B cell (primary cell): ENCODE data around the gene EIF2S3B. TPM values are rescaled to one million over a fixed set of nuclear protein-coding genes. Genes with fewer than 3 reads are reported as not detected.

Experiments
- ATAC-seq: fragments of 200-7000 bp; cut with Tn5 transposase; one replicate; pipeline ENCODE4 v1.10.0; 2021; ENCODE audit warnings: low read depth, mild to moderate bottlenecking, moderate number of reproducible peaks, moderate library complexity
- CTCF ChIA-PET: fragments of 350-600 bp; sonication (Branson Sonifier 250); formaldehyde crosslinking; loops from one replicate; lab custom pipeline; 2021; ENCODE audit warnings: antibody characterized with exemption, inconsistent platforms; lab: Charles Lee
- POLR2A ChIA-PET: fragments of 350-600 bp; sonication (Branson Sonifier 250); formaldehyde crosslinking; loops from one replicate; lab custom pipeline; 2021; ENCODE audit warnings: antibody characterized with exemption; lab: Charles Lee
- DNase-seq: peaks from one replicate; pipeline ENCODE4 v3.0.0; 2013
- H2AFZ ChIP-seq: 2 replicates; pipeline ENCODE4 v1.6.1; 2012; ENCODE audit warnings: mild to moderate bottlenecking, low read depth, low read length; ENCODE audit not compliant: insufficient read depth, poor library complexity, severe bottlenecking
- H3K27ac ChIP-seq, 2 donors: 1 replicate in 1 of 2; 2 replicates in 1 of 2; pipeline ENCODE4 v1.5.1; 2012 to 2013; ENCODE audit warnings: low read length in 2 of 2, mild to moderate bottlenecking in 2 of 2, moderate library complexity in 1 of 2
- H3K27me3 ChIP-seq, 4 experiments: fragments of 200-600 bp in 1 of 4; sonication (generic) in 1 of 4; replicated peaks in 1 of 4; 1 replicate in 2 of 4; 2 replicates in 2 of 4; pipeline versions ENCODE4 v1.6.1 to v1.7.0; 2013 to 2016; ENCODE audit warnings: low read length in 3 of 4, mild to moderate bottlenecking in 2 of 4, mixed read lengths in 1 of 4, moderate library complexity in 1 of 4; ENCODE audit not compliant: insufficient read depth in 4 of 4, control insufficient read depth in 3 of 4; ENCODE audit errors: control extremely low read depth in 1 of 4
- H3K36me3 ChIP-seq, 2 experiments: replicated peaks in 1 of 2; 1 replicate in 1 of 2; 2 replicates in 1 of 2; pipeline versions ENCODE4 v1.6.1 to v1.7.1; 2013; ENCODE audit warnings: low read length in 1 of 2; ENCODE audit not compliant: insufficient read depth in 2 of 2, control insufficient read depth in 1 of 2; ENCODE audit errors: control extremely low read depth in 1 of 2, extremely low read depth in 1 of 2
- H3K4me1 ChIP-seq, 2 donors: fragments of 200-600 bp in 1 of 2; sonication (generic) in 1 of 2; 1 replicate in 1 of 2; 2 replicates in 1 of 2; pipeline versions ENCODE4 v1.5.1 to v1.6.1; 2013 to 2017; ENCODE audit warnings: low read length in 2 of 2; ENCODE audit not compliant: control insufficient read depth in 2 of 2, insufficient read depth in 2 of 2
- H3K4me2 ChIP-seq: replicated peaks from 2 replicates; pipeline ENCODE3; 2012; ENCODE audit warnings: mild to moderate bottlenecking, low read depth, low read length; ENCODE audit not compliant: poor library complexity, severe bottlenecking
- H3K4me3 ChIP-seq, 5 experiments: fragments of 200-600 bp in 1 of 5; sonication (generic) in 1 of 5; 1 replicate in 3 of 5; 2 replicates in 2 of 5; pipeline versions ENCODE4 v1.5.1 to v1.7.0; 2011 to 2016; ENCODE audit warnings: low read length in 4 of 5, mild to moderate bottlenecking in 4 of 5, low read depth in 2 of 5, control low read depth in 1 of 5, moderate library complexity in 1 of 5; ENCODE audit not compliant: insufficient read depth in 1 of 5; ENCODE audit errors: control extremely low read depth in 1 of 5, extremely low read depth in 1 of 5
- H3K79me2 ChIP-seq: fragments of 200-600 bp; sonication (generic); one replicate; pipeline ENCODE4 v1.6.0; 2016; ENCODE audit warnings: low read length; ENCODE audit not compliant: control insufficient read depth, insufficient read depth
- H3K9ac ChIP-seq: fragments of 200-600 bp; sonication (generic); 2 replicates; pipeline ENCODE4 v1.6.1; 2017; ENCODE audit warnings: mild to moderate bottlenecking, low read length, moderate library complexity
- H3K9me3 ChIP-seq, 3 donors: one replicate each; pipeline versions ENCODE4 v1.6.1 to v1.7.1; 2013; ENCODE audit warnings: low read length in 2 of 3; ENCODE audit not compliant: control insufficient read depth in 2 of 3, insufficient read depth in 1 of 3; ENCODE audit errors: control extremely low read depth in 1 of 3
- H4K20me1 ChIP-seq: 2 replicates; pipeline ENCODE4 v1.6.0; 2012; ENCODE audit warnings: mild to moderate bottlenecking, low read length; ENCODE audit not compliant: insufficient read depth, control insufficient read depth, poor library complexity, severe bottlenecking
- H3K27ac Mint-ChIP-seq: one replicate; pipeline ENCODE4 v1.8.0; 2021; ENCODE audit warnings: mixed read lengths
- H3K27me3 Mint-ChIP-seq: one replicate; pipeline ENCODE4 v1.8.0; 2021; ENCODE audit warnings: mixed read lengths
- H3K4me1 Mint-ChIP-seq: one replicate; pipeline ENCODE4 v1.8.0; 2021; ENCODE audit warnings: mixed read lengths
- H3K4me3 Mint-ChIP-seq: one replicate; pipeline ENCODE4 v1.8.0; 2021; ENCODE audit warnings: mixed read lengths
- H3K9me3 Mint-ChIP-seq: one replicate; pipeline ENCODE4 v1.8.0; 2022; ENCODE audit warnings: mixed read lengths; ENCODE audit not compliant: insufficient read depth
- CTCF ChIP-seq: fragments of 200-600 bp; IDR thresholded peaks from one replicate; pipeline ENCODE4 v1.8.0; 2022; ENCODE audit warnings: antibody characterized with exemption, mild to moderate bottlenecking
- EZH2 ChIP-seq: IDR thresholded peaks from 2 replicates; pipeline ENCODE4 v1.6.1; 2012; ENCODE audit warnings: borderline replicate concordance, low read depth, mild to moderate bottlenecking, moderate library complexity, low read length; ENCODE audit not compliant: insufficient read depth, poor library complexity, severe bottlenecking
- WGBS: methylation state at CpG from one replicate; pipeline ENCODE4 v1.1.5; 2013; ENCODE audit warnings: missing lambda C conversion rate; ENCODE audit not compliant: insufficient coverage; 5-methylcytosine and 5-hydroxymethylcytosine counted together
- intact Hi-C: fragments of 100-400 bp; cut with micrococcal nuclease; formaldehyde crosslinking; loops from one replicate; pipeline ENCODE4 v1.10.0; 2022
- polyA plus RNA-seq: library from polyadenylated mRNA; depleted of rRNA; stranded (reverse); fragments of >200 nt; gene quantifications from 2 replicates; pipeline ENCODE4 v1.2.3, GENCODE V29; 2012
- total RNA-seq, 2 donors: library from RNA; stranded (reverse); fragments of 120-200 nt in 1 of 2; gene quantifications; 1 replicate in 1 of 2; 2 replicates in 1 of 2; pipeline versions ENCODE4 v1.2.3 to v1.2.4, GENCODE V29; 2013 to 2022

EIF2S3B gene
- total and polyA plus RNA-seq, 2 donors (not counting 1 experiment from before 2014, with no cell fraction given) = 0.45 to 0.54 TPM

GRCh38 chr12:10457760-10458159 lies 47.9 kb upstream of the EIF2S3B start:
- Histone ChIP-seq H3K9ac (no peak overlapping the region), H3K79me2 (no peaks in the 10 kb centered on the region), H3K4me1 (no peaks in the 10 kb centered on the region), H3K36me3 (no peaks in the 10 kb centered on the region), H3K9me3 (peaks cover 4 to 18% (median 8%) of the 10 kb centered on the region in 3 donors), H4K20me1 (no peaks in the 10 kb centered on the region), H3K27me3 (no peaks in the 10 kb centered on the region), H3K27ac (no peak overlapping the region), H2AFZ (no peak overlapping the region), H3K4me3 (no peak overlapping the region), H3K4me2 (no peak overlapping the region)
- ChIA-PET POLR2A (no interaction called here), CTCF (no interaction called here)
- WGBS = 89% methylated on average over 3 of the region's 3 CpGs
- Mint-ChIP-seq H3K9me3 (peaks cover 16% of the 10 kb centered on the region), H3K27me3 (peaks cover 5% of the 10 kb centered on the region), H3K4me3 (no peak overlapping the region), H3K4me1 (no peaks in the 10 kb centered on the region), H3K27ac (no peak overlapping the region)
- intact Hi-C loops = no loop called here
- ATAC-seq (no peak), DNase-seq (no peak)
- TF ChIP-seq CTCF (no peak), EZH2 (no peak)

GRCh38 chr12:10466311-10466710 lies 39.4 kb upstream of the EIF2S3B start:
- H3K4me3 Mint-ChIP-seq = no peak overlapping the region
- no peaks in the 10 kb centered on the region for H3K27me3 ChIP-seq

More at GRCh38 chr12:10466311-10466710, 39.4 kb upstream of the EIF2S3B start:
- H3K4me1 ChIP-seq = peaks cover 0 to 3% of the 10 kb centered on the region in 2 donors
- ChIA-PET CTCF (no interaction called here), POLR2A (no interaction called here)
- H2AFZ ChIP-seq = no peak overlapping the region
- ATAC-seq (no peak), DNase-seq (no peak)
- no peak overlapping the region for H3K27ac Mint-ChIP-seq
- H3K9me3 ChIP-seq = peaks cover 0 to 3% (median 0%) of the 10 kb centered on the region in 3 donors
- H3K4me2 ChIP-seq = no peak overlapping the region
- peaks cover 37% of the 10 kb centered on the region for H3K27me3 Mint-ChIP-seq
- H3K79me2 ChIP-seq = no peaks in the 10 kb centered on the region
- 86% methylated on average over 4 of the region's 4 CpGs for WGBS
- H3K9ac ChIP-seq = no peak overlapping the region
- H3K4me1 Mint-ChIP-seq = no peaks in the 10 kb centered on the region
- no peak overlapping the region for H3K4me3 ChIP-seq
- no peaks in the 10 kb centered on the region for H3K9me3 Mint-ChIP-seq
- no peaks in the 10 kb centered on the region for H4K20me1 ChIP-seq
- intact Hi-C loops = no loop called here
- H3K36me3 ChIP-seq = no peaks in the 10 kb centered on the region
- no peak overlapping the region for H3K27ac ChIP-seq
- TF ChIP-seq EZH2 (no peak), CTCF (no peak)
